Colon (tissue), 2 donors: ENCODE results near the gene KCTD5.

ENCODE experiments used
- FAIRE-seq: peaks from 2 replicates; lab custom pipeline; 2012; peaks lifted over from hg19 to GRCh38; lab: Jason Lieb, UNC
- donor health status: control.
- donor health status: control.

KCTD5 gene

GRCh38 chr16:2726923-2727322, 44.6 kb downstream of the KCTD5 start:
- FAIRE-seq = no peak

GRCh38 chr16:2728034-2728433, 45.7 kb downstream of the KCTD5 start:
- no peak for FAIRE-seq

- no peak for FAIRE-seq
Observed at GRCh38 chr16:2734844-2735515, 52.7 kb downstream of the KCTD5 start.

- no peak for FAIRE-seq
Observed at GRCh38 chr16:2736476-2737237, 54.3 kb downstream of the KCTD5 start.

- no peak for FAIRE-seq
Observed at GRCh38 chr16:2737238-2737605, 54.9 kb downstream of the KCTD5 start.

- no peak for FAIRE-seq
Observed at GRCh38 chr16:2737895-2738418, 55.6 kb downstream of the KCTD5 start.

GRCh38 chr16:2738615-2739014, 56.3 kb downstream of the KCTD5 start:
- no peak for FAIRE-seq

GRCh38 chr16:2739625-2740430, 57.5 kb downstream of the KCTD5 start:
- no peak for FAIRE-seq

- no peak for FAIRE-seq
Observed at GRCh38 chr16:2740476-2740875, 58.2 kb downstream of the KCTD5 start.

- no peak for FAIRE-seq
Observed at GRCh38 chr16:2741168-2741567, 58.8 kb downstream of the KCTD5 start.

- no peak for FAIRE-seq
Observed at GRCh38 chr16:2742323-2743006, 60.1 kb downstream of the KCTD5 start.

- no peak for FAIRE-seq
Observed at GRCh38 chr16:2743007-2743810, 60.9 kb downstream of the KCTD5 start.

GRCh38 chr16:2744711-2745110, 62.4 kb downstream of the KCTD5 start:
- FAIRE-seq = no peak

GRCh38 chr16:2745116-2745890, 63.0 kb downstream of the KCTD5 start:
- FAIRE-seq = no peak

GRCh38 chr16:2745961-2746360, 63.6 kb downstream of the KCTD5 start:
- no peak for FAIRE-seq

- FAIRE-seq = no peak
Observed at GRCh38 chr16:2748757-2749455, 66.6 kb downstream of the KCTD5 start.

- no peak for FAIRE-seq
Observed at GRCh38 chr16:2749476-2749875, 67.2 kb downstream of the KCTD5 start.

GRCh38 chr16:2749936-2750335, 67.6 kb downstream of the KCTD5 start:
- no peak for FAIRE-seq

- no peak for FAIRE-seq
Observed at GRCh38 chr16:2751577-2752034, 69.3 kb downstream of the KCTD5 start.
